D721Med (cell line): ENCODE data around the gene SLC25A22.

Experiments
- DNase-seq: peaks from one replicate; pipeline ENCODE4 v3.0.0; 2011; ENCODE audit warnings: low spot score; ENCODE audit not compliant: insufficient read length
- FAIRE-seq: peaks from 2 replicates; lab custom pipeline; 2011; peaks lifted over from hg19 to GRCh38; lab: Jason Lieb, UNC
- TF ChIP-seq, protein P1 (sequence below): IDR thresholded peaks from 2 replicates; pipeline ENCODE4 v1.5.1; 2012; ENCODE audit warnings: mild to moderate bottlenecking, control low read depth; ENCODE audit not compliant: insufficient read depth; ENCODE audit errors: missing control alignments

Gene SLC25A22

DNA sequence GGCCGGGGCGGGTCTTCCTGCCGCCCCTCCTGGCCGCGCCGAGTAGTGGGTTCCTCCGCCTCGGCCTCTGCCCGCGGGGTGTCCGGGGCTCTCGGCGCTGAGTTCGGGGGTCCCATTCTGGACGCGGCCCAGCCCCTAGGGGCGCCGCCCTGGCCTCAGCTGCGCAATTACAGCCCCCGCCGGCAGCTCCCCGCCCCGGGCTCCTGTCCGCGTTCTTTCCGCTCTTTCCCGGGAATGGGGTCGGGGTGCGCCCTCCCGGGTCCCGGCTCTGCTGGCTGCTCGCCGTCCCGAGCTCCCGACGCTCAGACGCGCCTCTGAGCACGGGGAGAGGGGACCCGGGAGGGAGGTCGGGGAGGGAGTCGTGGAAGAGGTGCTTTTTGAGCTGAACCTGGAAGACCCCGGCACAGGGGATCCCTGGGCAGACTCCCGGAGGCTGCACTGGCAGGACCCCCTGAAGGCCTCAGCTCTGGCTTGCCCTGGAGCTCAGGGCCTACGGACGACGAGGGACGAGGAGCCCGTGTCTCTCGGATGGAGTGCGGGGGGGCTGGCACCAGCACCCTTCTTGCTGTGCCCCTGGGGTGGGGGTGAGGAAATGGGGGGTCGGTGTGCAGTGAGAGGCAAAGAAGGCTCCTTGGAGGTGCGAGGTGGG, 45.1 kb upstream of the SLC25A22 start:
- DNase-seq (no peak), FAIRE-seq (no peak)
- TF ChIP-seq, protein P1, sequence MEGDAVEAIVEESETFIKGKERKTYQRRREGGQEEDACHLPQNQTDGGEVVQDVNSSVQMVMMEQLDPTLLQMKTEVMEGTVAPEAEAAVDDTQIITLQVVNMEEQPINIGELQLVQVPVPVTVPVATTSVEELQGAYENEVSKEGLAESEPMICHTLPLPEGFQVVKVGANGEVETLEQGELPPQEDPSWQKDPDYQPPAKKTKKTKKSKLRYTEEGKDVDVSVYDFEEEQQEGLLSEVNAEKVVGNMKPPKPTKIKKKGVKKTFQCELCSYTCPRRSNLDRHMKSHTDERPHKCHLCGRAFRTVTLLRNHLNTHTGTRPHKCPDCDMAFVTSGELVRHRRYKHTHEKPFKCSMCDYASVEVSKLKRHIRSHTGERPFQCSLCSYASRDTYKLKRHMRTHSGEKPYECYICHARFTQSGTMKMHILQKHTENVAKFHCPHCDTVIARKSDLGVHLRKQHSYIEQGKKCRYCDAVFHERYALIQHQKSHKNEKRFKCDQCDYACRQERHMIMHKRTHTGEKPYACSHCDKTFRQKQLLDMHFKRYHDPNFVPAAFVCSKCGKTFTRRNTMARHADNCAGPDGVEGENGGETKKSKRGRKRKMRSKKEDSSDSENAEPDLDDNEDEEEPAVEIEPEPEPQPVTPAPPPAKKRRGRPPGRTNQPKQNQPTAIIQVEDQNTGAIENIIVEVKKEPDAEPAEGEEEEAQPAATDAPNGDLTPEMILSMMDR = no peak

DNA sequence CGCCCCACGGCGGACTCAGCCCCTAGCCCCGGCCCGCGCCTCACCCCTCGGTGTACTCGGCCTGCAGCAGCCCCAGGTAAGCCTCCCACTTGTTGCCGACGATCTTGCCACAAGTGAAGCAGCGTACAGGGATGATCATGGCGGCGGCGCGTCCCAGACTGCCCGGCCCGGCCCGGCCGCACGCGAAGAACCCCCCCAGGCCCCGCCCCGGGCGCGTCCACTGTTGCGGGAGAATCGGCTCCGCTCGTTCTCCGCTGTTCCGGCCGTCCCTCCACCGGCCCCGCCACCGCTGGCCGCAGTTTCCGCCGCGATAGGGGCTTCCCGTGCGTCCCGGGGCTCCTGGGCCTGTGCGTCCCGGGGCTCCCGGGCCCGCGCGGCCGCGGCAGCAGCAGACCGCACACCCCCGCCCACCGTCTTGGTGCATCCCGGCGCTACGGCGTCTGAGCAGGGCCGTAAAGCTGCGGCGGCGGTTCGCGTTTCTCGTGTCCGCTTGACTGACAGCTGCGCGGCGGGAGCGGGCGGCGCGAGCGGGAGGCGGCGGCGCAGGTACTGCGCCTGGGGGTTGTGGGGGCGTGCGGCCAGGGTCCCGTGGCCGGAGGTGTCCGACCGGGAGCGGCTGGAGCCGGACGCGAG, 44.4 kb upstream of the SLC25A22 start, which contains the start of the genes POLR2L and TSPAN4:
TSS of gene POLR2L (minus strand) at position 160 of the 633 bp plus-strand sequence. CDS start at position 139, 21 bp downstream.
TSS of gene TSPAN4 (plus strand) at position 483 of the 633 bp plus-strand sequence. CDS start 7,453 bp downstream, outside the sequence.
- TF ChIP-seq, protein P1 = no peak
- DNase-seq (peak; percentile 77), FAIRE-seq (no peak)

DNA sequence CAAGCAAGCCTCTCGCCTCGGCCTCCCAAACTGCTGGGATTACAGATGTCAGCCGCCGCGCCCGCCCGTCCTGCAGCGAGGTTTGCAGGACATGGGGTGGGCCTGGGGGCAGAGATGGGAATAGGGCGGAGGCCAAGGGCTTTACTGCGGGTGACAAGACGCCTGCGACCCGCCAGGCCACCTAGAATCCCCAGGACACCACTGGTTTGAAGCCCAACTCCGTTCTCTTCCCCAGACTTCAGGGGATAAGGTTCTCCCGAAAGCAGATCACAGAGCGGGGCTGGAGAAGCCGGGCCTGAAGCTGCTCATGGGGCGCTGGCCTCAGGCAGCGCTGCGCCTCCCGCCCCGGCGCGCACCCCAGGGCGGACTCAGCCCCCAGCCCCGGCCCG, 43.9 kb upstream of the SLC25A22 start:
- TF ChIP-seq, protein P1 = no peak
- FAIRE-seq (no peak), DNase-seq (no peak)

DNA sequence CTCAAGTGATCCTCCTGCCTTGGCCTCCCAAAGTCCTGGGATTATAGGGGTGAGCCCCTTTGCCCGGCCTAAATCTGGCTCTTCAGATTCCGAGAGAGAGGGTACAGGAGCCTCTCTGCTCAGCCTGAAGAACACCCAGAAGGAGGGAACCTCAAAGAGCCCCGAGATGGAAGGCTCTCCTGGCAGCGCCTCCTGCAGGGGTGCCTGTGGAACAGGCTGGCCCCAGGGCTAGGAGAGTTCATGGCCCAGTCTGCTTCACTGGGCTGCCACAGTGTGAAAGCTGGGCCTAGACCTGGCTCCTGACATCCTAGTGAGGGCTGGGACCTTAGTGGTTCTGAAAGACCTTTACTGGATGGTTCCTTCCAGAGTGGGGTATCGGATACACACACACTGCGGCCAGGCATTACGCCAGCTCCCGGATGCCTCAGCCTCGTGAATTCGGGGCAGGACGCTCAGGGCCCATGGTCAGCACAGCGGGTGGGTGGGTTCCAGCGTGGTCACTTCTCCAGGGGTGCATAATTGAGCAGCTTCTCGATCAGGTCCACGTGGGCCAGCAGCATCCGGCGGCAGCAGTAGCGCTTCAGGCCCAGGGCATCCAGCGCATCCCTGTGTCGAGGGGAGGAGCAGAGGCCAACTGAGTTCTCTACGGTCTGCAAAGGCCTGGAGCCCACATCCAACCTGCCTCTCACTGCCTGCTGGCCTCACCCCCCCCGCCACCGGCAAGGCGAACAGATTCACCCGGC, 42.0 kb upstream of the SLC25A22 start:
- TF ChIP-seq, protein P1 = peak; percentile 19
- no peak for FAIRE-seq
- no peak for DNase-seq

DNA sequence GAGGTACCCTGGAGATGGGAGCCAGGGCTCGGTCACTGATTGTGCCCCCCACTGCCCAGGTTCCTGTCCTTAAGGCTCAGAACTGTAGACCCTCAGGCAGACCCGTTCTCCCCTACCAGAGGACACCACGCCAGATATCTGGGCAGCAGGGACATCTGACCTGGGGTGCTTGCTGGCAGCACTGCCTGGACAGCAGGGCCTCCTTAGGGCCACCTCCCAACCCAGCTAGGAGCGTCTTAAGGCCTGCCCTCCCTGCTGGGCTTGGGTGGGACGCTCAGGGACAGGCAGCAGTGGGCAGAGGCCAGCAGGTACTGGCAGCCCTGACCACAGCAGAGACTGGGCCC, 41.2 kb upstream of the SLC25A22 start:
- DNase-seq (no peak), FAIRE-seq (no peak)
- TF ChIP-seq, protein P1 = no peak

DNA sequence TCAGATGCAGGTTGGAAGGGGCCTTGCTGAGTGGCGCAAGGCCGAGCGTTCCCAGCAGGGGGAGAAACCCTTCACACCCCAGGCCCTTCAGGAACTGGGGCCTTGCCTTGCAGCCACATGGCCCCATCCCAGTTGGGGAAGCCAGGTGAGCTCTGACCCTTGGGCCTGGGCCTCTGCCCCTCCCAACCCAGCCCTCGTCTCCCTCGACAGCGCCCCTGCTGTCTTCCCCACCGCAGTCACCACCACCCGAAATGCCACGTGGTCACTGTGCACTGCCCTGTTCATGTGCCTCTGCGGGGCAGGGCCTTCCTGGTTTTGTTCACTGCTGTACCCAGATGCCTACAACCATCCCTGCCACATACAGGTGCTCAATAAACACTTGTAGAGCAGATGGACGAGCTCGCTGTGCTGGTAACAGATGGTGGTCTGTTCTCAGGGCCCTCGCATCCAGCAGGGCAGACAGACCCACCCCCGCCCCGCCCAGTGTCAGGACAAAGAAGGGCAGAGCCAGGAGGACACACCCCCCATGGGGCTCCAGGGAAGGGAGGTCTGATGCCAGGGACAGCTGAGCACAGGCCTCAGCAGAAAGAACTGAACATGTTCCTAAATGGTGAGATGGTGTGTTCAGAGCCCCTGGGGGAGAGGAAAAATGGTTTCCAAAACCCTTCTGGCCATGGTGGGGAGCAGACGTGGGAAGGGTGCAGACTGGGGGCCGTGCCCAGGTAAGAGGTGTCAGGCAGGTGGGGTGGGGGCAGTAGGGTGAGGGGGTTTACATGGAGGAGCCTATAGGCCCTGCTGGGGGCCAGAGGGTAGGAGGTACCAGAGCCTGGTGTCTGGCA, 40.6 kb upstream of the SLC25A22 start:
- no peak for FAIRE-seq
- TF ChIP-seq, protein P1 = peak; percentile 6
- no peak for DNase-seq
